Uterus (tissue), 2 donors: ENCODE data around the gene MSANTD3.

Experiments used
- CTCF ChIP-seq, 4 experiments: fragments of 200-600 bp in 2 of 4; fragments of 450-650 bp in 2 of 4; sonication (generic) in 2 of 4; IDR thresholded peaks; one replicate each; pipeline ENCODE4 v1.5.1; 2016 to 2019; ENCODE audit warnings: antibody characterized with exemption in 4 of 4, mild to moderate bottlenecking in 2 of 4, moderate library complexity in 1 of 4
- POLR2A ChIP-seq, 2 donors: fragments of 450-650 bp; IDR thresholded peaks; one replicate each; pipeline ENCODE4 v1.6.1; 2016; ENCODE audit warnings: antibody characterized with exemption in 2 of 2, mild to moderate bottlenecking in 1 of 2, moderate library complexity in 1 of 2

GRCh38 chr9:100428871-100429654 lies 2.1 kb downstream of the MSANTD3 start:
- TF ChIP-seq CTCF (IDR thresholded peaks at IDR 0.05): no peak
- TF ChIP-seq POLR2A (IDR thresholded peaks at IDR 0.05): peak in 1 of 2 donors; percentile 21
